GM20000 (cell line): ENCODE measurements around the gene PDE11A.

Experiments
- DNase-seq: peaks from one replicate; pipeline ENCODE4 v3.0.0; 2012; ENCODE audit warnings: low spot score
- CTCF ChIP-seq: IDR thresholded peaks from 2 replicates; pipeline ENCODE4 v1.5.1; 2012; ENCODE audit warnings: mild to moderate bottlenecking, control low read depth; ENCODE audit errors: extremely low read depth, missing control alignments

The PDE11A gene

GRCh38 chr2:177604271-177605065 lies 468.1 kb downstream of the PDE11A start:
- TF ChIP-seq CTCF, result peak; percentile 55
- peak; percentile 30 for DNase-seq

GRCh38 chr2:177603768-177604167 lies 468.8 kb downstream of the PDE11A start:
- DNase-seq, result no peak

GRCh38 chr2:177603181-177603580 lies 469.4 kb downstream of the PDE11A start:
- no peak for DNase-seq
- no peak for TF ChIP-seq CTCF

More at GRCh38 chr2:177603768-177604167, 468.8 kb downstream of the PDE11A start:
- no peak for TF ChIP-seq CTCF

GRCh38 chr2:177602611-177603164 lies 469.9 kb downstream of the PDE11A start:
- DNase-seq, result peak; percentile 15
- TF ChIP-seq CTCF, result no peak

GRCh38 chr2:177600917-177601316 lies 471.7 kb downstream of the PDE11A start:
- no peak for TF ChIP-seq CTCF
- DNase-seq, result no peak

- DNase-seq, result no peak
- no peak for TF ChIP-seq CTCF
Measured at GRCh38 chr2:177599956-177600355, 472.6 kb downstream of the PDE11A start.

- no peak for DNase-seq
- no peak for TF ChIP-seq CTCF
Measured at GRCh38 chr2:177599139-177599688, 473.4 kb downstream of the PDE11A start.
